Measurements from ENCODE around the gene TNFRSF13B. TPM values are rescaled to one million over a fixed set of nuclear protein-coding genes. Genes with fewer than 3 reads are reported as not detected.
"Not testable (repeated sequence)": the region's sequence is repeated elsewhere in the genome, so short reads cannot be mapped to it uniquely, and the experiment has no call there.

The TNFRSF13B gene
- polyA plus RNA-seq, 4 donors = not detected

GRCh38 chr17:17007891-17008290, 36.0 kb upstream of the TNFRSF13B start:
- not testable (repeated sequence) for DNase-seq (ENCODE audit: low read depth in 4 of 4, low spot score in 3 of 4)

GRCh38 chr17:17004997-17005614, 33.2 kb upstream of the TNFRSF13B start:
- not testable (repeated sequence) for DNase-seq (ENCODE audit: low read depth in 4 of 4, low spot score in 3 of 4)

- DNase-seq (ENCODE audit: low read depth in 4 of 4, low spot score in 3 of 4) = no peak
Observed at GRCh38 chr17:17004251-17004996, 32.5 kb upstream of the TNFRSF13B start.

DNA sequence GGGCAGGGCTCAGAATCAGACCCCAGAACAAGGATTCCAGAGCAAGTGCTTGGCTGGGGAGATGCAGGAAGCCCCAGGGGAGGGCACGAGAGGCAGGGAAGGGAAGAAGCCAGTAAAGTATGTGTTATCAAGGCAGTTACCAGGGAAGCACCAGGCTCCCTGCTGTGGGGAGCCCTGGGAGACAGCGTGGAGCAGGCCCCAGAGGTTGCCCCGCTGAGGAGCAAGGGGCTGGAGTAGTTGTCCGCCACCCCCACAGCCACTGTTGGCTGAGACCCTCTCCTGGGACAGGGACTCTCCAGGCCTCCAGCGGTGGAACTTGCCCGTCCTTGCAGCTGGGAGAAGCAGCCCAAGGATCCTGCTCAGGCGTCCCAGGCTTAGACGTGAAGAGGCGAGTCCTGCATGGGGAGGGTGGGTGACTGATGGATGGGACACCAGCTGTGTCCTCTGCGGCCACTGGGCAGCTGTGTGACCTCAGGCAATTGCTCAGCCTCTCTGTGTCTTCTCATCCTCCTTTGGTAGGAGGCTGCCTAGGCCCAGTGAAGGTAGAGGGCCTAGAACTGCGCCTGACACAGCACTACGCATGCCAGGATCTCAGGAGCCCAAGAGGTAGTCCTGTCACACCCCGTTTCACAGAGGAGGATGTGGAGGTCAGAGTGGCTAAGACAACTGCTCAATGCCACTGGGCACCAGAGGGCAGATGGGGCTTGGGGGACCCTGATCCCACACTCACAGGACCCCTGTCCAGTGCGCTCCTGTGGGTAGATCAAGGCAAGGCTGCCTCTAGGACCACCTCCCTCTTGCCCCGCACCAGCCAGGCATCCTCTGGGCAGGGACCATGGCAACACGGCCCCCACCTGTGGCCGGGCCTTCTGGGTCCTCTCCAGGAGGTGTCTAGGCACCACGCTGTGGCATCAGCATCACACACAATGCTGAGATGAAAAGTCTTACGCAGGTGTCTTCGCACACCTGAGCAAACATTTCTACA, 31.1 kb upstream of the TNFRSF13B start:
- DNase-seq (ENCODE audit: low read depth in 4 of 4, low spot score in 3 of 4) = not testable (repeated sequence)

DNA sequence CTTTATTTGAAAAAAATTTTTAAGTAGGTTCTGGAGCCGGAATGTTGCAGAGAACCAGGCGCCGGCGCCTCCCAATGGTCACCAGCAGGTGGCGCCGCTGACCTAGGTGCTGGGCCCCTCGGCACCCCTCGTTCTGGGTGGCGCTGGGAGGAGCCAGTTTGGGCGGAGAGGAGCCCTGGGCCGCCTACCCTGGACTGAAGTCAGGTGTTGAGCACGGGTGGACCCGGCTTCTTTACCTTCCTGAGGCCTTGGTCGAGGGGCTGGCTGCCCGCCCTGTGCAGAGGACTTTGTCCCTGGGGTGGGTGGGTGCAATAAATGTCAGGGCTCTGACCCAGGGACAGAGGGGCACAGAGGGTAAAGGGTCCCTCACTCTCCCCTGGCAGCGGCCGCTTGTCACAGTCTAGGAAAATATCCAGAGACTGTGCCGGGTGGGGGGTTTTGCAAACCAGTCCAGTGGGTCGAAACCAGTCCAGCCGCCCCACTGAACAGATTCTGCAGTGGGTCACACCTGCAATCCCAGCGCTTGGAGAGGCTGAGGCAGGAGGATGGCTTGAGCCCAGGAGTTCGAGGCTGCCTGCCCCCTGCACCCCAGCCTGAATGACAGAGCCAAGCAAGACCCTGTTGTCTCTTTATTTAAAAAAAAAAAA, 30.1 kb upstream of the TNFRSF13B start:
- DNase-seq (ENCODE audit: low read depth in 4 of 4, low spot score in 3 of 4) = peak in 2 of 4 donors; percentile 50 to 51

- no peak for DNase-seq (ENCODE audit: low read depth in 4 of 4, low spot score in 3 of 4)
Observed at GRCh38 chr17:17001076-17001777, 29.3 kb upstream of the TNFRSF13B start.

DNA sequence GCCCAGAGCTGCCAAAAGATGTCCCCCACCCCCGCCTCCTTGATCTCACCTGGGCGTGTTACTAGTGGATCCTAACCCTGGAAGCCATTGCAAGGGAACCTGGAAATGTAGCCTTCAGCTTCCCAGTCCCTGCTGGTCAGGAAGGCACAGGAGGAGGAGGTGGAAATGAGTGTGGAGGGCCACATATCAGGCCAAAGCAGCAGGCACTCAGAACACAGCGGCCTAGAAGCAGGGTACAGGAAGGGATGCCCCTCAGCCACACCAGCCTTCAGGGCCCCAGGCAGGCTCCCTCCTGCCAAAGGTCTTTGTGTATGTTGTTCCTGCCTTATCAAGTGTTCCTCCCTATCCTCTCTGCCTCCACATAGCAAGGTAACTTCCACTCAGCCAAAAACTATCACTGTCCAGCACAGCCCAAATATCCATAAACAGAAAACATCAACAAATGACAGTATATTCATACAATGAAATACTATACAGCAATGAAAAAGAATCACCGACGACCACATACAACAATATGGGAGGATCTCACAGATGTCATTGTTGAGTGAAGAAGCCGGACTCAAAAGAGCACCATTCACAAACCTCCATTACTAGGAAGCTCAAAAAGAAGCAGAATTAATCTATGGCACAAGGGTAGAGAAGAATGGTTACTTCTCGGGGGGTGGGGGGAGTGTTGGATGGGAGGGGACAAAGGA, 28.2 kb upstream of the TNFRSF13B start:
- no peak for DNase-seq (ENCODE audit: low read depth in 4 of 4, low spot score in 3 of 4)

GRCh38 chr17:16997514-16998429, 25.9 kb upstream of the TNFRSF13B start:
- DNase-seq (ENCODE audit: low read depth in 4 of 4, low spot score in 3 of 4) = no peak

- not testable (repeated sequence) for DNase-seq (ENCODE audit: low read depth in 4 of 4, low spot score in 3 of 4)
Observed at GRCh38 chr17:16996726-16997125, 24.8 kb upstream of the TNFRSF13B start.

- DNase-seq (ENCODE audit: low read depth in 4 of 4, low spot score in 3 of 4) = no peak
Observed at GRCh38 chr17:16995930-16996329, 24.0 kb upstream of the TNFRSF13B start.

GRCh38 chr17:16994631-16995030, 22.7 kb upstream of the TNFRSF13B start:
- no peak for DNase-seq (ENCODE audit: low read depth in 4 of 4, low spot score in 3 of 4)

GRCh38 chr17:16991349-16992009, 19.6 kb upstream of the TNFRSF13B start:
- peak in 3 of 4 donors; percentile 31 to 59 (median 53) for DNase-seq (ENCODE audit: low read depth in 4 of 4, low spot score in 3 of 4)

DNA sequence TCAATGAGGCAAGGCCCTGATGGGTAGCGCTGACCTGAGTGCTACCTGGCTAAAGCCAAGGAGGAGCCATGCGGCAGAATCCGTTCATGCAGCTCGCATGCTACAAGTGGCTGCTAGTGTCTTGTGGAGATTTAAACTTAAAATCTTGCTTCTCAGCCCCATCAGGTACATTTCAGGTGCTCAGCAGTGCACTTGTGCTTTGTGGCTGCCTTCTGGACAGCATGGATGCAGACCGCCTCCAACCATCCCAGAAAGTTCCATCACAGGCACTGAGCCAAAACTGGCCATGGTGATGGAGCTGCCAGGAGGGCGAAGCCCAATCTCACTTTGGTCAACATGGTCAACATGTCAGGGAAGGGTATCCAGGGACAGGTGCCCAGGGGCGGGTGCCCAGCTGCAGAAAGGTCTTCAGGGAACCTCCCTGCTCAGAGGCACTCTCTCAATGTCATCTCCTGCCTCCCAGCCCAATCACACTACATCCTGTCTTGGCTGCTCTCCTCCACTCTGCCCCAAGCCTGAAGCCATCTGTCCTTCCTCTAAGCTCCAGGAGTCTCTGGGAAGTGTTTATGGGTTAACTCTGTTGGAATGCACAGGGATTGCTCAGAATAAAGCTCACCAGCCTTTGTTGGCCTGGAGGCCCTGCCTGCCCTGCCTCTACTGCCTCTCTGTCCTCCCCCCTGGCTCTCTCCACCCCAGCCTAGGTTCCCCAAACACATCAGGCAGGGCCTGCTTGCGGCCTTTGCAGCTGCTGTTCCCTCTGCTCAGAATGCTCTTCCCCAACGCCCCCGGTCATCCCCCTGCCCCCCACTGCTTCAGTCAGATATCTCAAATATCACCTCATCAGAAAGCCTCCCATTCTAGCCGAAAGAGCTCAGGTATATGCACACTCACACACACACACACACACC, 18.3 kb upstream of the TNFRSF13B start:
- DNase-seq (ENCODE audit: low read depth in 4 of 4, low spot score in 3 of 4) = no peak

DNA sequence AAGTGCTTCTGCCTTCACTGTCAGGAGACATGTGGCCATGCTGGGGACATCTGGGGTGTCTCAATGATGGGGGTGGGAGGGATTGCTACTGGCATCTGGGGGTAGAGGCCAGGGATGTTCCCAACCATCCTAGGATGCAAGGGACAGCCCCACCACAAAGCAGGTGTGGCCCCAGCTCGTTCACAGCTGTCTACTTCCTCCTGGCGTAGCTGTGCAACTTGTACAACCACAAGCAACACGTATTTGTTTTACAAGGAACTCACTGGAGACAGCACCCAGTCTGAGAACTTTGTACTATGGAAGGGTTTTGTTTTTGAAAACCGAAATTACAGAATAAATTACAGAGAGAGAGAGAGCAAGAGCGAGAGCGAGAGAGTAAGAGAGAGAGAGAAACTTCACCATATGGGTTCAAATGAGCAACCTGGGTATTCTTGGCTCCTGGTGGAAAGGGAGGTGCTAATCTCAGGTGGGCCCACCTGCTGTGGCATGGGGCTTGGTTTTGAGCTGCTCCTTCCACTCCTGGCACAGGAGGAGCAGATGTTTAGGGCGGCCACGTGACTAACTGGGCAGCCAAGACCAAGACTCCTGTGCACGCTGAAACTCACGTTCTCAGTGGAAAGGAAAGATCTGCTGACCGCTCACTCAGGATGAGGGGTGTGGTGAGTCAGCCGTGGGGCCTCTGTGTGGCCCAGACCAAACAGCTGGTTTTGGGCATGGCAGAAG, 17.5 kb upstream of the TNFRSF13B start:
- no peak for DNase-seq (ENCODE audit: low read depth in 4 of 4, low spot score in 3 of 4)

DNA sequence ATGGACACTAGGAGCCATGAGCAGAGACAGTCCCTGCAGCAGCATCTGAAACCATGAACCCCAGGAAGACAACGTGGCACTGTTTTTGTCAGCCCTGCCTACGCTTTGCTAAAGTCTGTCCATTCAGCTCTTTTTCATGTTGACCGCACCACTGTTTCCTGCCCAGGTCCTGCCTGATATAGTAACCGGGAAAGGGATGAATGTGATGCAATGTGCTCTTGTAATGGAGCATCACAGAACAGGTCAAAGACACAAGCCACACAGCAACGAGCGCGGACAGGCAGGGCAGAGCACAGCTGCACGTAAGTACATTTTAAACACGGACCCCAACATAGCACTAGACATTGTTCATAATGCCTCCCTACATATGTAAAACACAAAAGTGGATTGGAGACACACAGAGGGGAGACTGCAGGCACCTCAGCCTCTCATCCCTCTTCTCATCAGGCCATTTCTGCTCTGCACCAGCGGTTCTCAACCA, 16.9 kb upstream of the TNFRSF13B start:
- no peak for DNase-seq (ENCODE audit: low read depth in 4 of 4, low spot score in 3 of 4)

Data from left renal pelvis (tissue), 4 donors.